GM12864 (cell line): ENCODE data around the gene APLP1.
A peak's percentile ranks its signal among the peaks of the same experiment; 100 is the strongest.

Experiments used
- DNase-seq: peaks from one replicate; pipeline ENCODE4 v3.0.0-alpha.2; 2011; ENCODE audit warnings: low read depth
- H3K4me3 ChIP-seq: 2 replicates; pipeline ENCODE4 v1.5.1; 2011; ENCODE audit warnings: mild to moderate bottlenecking, low read depth, low read length, control low read depth
- CTCF ChIP-seq: IDR thresholded peaks from 2 replicates; pipeline ENCODE4 v1.5.1; 2011; ENCODE audit warnings: low read depth, mild to moderate bottlenecking, moderate library complexity, low read length, control low read depth, inconsistent platforms; ENCODE audit errors: missing control alignments

APLP1 gene

DNA sequence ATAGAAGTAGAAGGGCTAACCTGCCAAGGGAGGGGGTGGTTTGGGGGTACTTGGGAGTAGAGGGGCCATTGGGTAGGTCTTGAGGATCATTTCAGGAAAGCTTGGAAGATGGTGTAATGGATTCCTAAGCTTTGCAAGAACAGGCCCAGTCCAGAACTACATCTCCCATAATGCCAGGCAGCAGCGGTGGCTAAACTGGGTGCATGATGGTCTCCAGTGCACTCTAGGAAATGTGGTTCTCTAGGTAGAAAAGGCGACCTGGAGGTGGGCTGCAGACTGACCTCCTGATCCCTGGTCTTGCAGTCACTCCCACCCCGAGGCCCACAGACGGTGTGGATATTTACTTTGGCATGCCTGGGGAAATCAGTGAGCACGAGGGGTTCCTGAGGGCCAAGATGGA lies 3.8 kb downstream of the APLP1 start:
- no peak for TF ChIP-seq CTCF
- no peak overlapping the region for H3K4me3 ChIP-seq
- DNase-seq: no peak

- TF ChIP-seq CTCF: no peak
- no peak overlapping the region for H3K4me3 ChIP-seq
- no peak for DNase-seq
Measured at GRCh38 chr19:35874392-35874930, 6.1 kb downstream of the APLP1 start.

GRCh38 chr19:35879068-35879467 lies 10.7 kb downstream of the APLP1 start:
- no peak for DNase-seq
- TF ChIP-seq CTCF: no peak
- H3K4me3 ChIP-seq: no peak overlapping the region

GRCh38 chr19:35879770-35880317 lies 11.5 kb downstream of the APLP1 start:
- H3K4me3 ChIP-seq: no peak overlapping the region
- peak; percentile 31 for DNase-seq
- no peak for TF ChIP-seq CTCF

DNA sequence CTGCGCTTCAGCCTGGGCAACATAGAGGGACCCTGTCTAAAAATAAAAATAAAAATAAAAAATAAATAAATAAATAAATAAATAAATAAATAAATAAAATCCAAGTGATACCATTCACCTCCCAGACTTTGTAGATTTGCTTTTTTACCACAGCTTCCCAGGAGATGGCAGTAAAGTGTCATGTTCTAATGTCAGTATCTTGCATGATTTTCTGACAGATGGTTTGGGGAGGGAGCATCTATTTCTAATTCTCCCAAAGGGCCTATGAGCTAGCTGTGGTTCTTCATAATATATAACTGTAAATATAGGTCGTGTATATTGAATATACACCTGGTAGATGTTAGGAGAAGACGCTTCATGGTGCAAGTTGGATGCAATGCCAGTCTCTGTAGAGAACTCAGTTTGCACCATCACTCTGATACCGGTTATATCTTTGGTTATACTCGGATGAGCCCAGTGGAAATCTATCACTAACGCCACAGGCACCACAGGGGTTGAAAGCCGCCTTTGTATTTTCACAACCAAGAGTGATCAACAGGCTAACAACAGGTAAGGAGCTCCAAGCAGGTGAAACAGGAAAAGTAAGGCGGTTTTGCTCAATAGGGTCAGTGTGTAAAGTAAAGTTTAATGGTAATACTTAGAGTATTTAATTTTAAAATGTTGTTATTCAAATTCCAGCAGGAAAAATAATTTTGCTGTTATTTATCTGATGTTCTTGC lies 13.9 kb downstream of the APLP1 start:
- TF ChIP-seq CTCF: peak; percentile 48

GRCh38 chr19:35883882-35884281 lies 15.5 kb downstream of the APLP1 start:
- H3K4me3 ChIP-seq: no peak overlapping the region
- TF ChIP-seq CTCF: no peak
- no peak for DNase-seq

More for the DNA sequence above, 13.9 kb downstream of the APLP1 start:
- peak; percentile 27 for DNase-seq
- no peak overlapping the region for H3K4me3 ChIP-seq
